ENCODE data around the gene KCTD10.
"Not testable (repeated sequence)": the region's sequence is repeated elsewhere in the genome, so short reads cannot be mapped to it uniquely, and the experiment has no call there.

KCTD10 gene

GRCh38 chr12:109446869-109447268 lies 30.2 kb downstream of the KCTD10 start:
- DNase-seq: no peak

- no peak for DNase-seq
Observed at GRCh38 chr12:109445191-109445609, 31.9 kb downstream of the KCTD10 start.

- no peak for DNase-seq
Observed at GRCh38 chr12:109444259-109444658, 32.8 kb downstream of the KCTD10 start.

DNA sequence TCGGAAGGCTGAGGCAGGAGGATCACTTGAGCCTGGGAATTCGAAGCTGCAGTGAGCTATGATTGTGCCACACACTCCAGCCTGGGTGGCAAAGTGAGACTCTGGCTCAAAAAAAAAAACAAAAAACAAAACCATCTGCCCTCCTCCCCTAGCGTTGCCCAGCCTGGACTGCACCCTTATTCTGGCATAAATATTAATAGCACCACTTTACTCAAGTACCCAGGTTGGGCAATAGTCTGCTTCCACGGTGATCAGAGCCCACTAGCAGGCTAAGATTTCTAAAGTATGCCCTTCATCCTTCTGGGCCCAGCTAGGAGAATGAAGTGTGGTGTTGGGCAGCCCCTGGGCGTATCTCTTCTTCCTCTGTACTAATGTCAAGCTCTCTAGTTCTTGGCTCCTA lies 33.3 kb downstream of the KCTD10 start:
- no peak for DNase-seq

GRCh38 chr12:109440851-109441490 lies 36.1 kb downstream of the KCTD10 start:
- no peak for DNase-seq

DNA sequence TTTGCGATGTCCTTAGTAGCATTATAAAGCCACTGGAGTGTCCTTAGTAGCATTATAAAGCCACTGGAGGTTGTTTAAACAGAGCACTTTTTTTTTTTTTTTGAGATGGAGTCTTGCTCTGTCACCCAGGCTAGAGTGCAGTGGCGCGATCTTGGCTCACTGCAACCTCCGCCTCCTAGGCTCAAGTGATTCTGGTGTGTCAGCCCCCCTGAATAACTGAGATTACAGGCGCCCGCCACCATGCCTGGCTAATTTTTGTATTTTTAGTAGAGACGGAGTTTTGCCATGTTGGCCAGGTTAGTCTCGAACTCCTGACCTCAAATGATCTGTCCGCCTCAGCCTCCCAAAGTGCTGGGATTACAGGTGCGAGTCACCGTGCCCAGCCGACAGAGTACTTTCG lies 37.1 kb downstream of the KCTD10 start:
- DNase-seq: not testable (repeated sequence)

DNA sequence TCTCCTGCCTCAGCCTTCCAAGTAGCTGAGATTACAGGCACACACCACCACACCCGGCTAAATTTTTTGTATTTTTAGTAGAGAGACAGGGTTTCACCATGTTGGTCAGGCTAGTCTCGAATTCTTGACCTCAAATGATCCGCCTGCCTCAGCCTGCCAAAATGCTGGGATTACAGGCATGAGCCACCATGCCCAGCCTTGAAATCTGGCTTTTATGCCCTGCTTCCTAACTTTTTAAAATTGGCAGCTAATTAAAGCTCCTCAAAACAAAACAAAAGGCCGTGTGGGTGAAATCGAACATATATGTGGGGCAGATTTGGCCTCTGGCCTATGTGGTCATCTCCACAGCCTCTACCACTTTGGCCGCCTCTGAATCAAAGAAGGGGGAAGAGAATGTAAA lies 37.9 kb downstream of the KCTD10 start:
- DNase-seq: no peak

GRCh38 chr12:109436188-109436560 lies 40.9 kb downstream of the KCTD10 start:
- no peak for DNase-seq

DNA sequence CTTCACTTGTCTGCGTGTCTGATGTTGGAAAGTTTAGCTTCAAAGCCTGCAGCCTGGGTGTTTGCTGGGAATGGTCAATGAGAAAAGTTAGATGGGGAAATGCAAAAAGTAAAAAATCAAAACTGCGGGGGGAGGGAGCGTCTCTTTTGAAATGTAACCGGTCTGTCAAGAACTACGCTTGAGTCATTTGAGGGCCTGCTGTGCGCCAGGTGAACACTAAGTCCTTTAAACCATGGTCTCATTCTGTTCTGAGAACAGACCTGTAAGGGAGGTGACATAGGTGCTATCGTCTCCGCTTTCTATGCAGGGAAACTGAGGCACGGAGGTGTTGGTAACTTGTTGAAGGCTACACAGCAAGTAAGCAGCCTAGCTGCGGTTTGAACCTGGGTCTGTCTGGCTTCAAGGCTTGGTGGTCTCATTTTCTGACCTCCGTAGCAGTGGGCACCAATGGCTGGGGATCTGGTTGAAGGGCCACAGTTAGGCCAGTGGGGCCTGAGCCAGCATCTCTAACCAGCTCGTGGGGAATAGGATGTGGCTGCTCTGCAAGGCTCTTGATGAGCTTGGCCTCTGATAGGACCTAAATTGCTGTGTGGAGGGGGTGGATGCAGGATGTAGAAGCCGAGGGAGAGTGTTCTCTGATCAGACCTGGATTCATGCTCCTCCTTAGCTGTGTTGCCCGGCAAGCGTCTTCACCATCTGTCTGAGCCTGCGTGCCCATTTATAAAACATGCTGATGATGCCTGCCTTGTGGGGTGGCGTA lies 41.5 kb downstream of the KCTD10 start:
- DNase-seq: no peak

DNA sequence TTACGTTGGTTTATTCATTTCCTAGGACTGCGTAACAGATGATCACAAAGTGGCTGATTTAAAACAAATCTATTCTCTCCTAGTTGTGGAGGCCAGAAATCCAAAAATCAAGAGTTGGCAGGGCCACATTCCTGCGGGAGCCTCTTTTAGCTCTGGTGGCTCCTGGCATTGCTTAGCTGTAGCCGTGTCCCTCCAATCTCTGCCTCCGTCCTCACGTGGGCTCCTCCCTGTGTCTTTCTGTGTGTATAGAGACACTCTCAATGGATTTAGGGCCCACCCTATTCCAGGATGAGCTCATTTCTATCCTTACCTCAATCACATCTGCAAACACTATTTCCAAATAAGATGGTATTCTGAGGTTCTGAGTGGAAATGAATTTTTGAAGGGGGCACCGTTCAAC lies 42.5 kb downstream of the KCTD10 start:
- no peak for DNase-seq

- DNase-seq: no peak
Observed at GRCh38 chr12:109433618-109434017, 43.5 kb downstream of the KCTD10 start.

GRCh38 chr12:109432842-109433304 lies 44.2 kb downstream of the KCTD10 start:
- peak; percentile 45 for DNase-seq

DNA sequence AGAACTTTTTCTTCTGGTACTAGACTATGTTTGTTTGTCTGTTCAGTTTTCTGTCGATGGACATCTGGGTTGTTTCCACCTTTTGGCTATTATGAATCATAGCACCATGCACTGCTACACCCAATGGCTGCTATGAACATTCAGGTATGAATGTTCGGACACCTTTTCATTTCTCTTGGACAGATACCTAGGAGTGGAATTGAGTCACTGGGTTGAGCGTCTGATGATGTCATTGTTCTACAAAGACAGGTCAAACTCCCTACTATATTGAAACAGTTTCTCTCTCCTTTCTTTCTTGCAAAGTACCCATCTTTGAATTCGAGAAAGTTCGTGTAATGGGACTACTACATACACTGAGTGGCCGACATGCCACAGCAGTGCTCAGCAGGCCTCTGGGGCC lies 44.7 kb downstream of the KCTD10 start:
- DNase-seq: no peak

GRCh38 chr12:109430244-109430643 lies 46.9 kb downstream of the KCTD10 start:
- DNase-seq: no peak

GRCh38 chr12:109428804-109429203 lies 48.3 kb downstream of the KCTD10 start:
- DNase-seq: not testable (repeated sequence)

DNA sequence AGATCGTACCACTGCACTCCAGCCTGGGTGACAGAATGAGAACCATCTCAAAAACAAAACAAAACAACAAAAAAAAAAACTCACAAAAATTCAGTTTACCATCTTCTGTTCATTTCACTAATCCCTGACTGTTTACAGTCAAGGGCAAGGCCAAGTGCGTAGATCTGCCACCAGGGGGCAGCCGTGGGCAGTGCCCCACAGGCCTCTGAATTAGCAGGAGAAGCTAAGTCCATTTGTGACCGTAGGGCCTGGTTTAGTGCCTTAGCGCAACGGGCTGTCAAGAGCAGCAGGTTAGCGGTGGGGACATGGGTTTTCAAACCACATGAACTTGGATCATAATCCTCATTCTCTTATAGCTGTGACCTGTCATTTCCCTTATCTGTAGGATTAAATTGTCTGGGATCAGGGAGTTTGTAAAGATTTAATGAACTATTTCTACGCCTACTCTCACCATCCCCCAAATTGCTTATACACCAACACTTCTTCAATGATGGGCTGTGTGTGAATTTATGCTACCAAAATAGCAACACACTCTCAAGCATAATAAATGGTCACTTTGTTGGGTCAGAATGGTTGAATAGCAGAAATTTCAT lies 49.0 kb downstream of the KCTD10 start:
- DNase-seq: peak; percentile 31

- no peak for DNase-seq
Observed at GRCh38 chr12:109423392-109423791, 53.7 kb downstream of the KCTD10 start.

DNA sequence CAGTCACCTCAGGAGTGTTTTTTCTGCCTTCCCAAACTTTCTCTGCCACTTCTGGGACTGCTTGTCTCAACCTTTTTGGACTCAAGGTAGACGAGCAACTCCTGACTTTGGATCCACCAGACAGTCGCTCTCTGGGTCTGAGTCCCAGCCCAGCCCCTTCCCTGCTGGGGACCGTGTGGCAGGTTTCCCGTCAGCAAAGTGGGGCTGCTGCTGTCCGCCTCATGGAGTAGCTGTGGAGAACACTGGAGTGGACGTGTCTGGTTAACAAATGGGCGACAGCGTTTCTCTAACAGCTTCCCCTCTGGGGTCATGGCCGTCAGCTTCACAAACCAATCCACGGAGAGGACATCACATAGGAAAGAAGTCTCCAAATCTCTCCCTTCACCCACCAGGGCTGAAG lies 54.8 kb downstream of the KCTD10 start:
- DNase-seq: no peak

DNA sequence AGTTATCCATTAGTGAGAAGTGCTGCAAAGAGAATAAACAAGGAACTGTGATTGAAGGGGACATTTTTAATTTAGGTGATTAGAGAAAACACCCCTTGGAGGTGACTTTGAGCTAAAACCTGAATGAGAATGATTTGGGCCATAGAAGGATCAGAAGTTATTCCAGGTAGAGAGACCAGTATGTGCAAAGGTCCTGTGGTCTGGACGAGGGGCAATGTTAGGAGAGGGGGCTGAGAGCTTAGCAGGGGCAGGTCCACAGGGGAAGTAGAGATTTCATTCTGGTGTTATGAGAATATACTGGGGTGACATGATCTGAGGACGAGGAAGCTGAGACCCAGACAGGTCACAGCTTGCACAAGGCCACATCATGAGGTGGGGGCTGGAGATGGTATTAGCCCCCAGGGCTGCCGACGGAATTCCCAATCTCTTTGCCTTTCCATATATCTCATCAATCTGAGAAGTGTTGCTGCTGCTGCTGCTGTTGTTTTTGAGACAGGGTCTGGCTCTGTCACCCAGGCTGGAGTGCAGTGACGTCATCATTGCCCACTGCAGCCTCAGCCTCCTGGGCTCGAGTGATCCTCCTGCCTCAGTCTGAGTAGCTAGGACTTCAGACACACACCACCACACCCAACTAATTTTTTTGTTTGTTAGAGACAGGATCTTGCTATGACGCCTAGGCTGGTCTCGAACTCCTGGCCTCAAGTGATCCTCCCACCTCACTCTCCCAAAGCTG lies 55.6 kb downstream of the KCTD10 start:
- DNase-seq: no peak

- DNase-seq: no peak
Observed at GRCh38 chr12:109418848-109419480, 58.1 kb downstream of the KCTD10 start.

- not testable (repeated sequence) for DNase-seq
Observed at GRCh38 chr12:109406147-109406546, 71.0 kb downstream of the KCTD10 start.

DNA sequence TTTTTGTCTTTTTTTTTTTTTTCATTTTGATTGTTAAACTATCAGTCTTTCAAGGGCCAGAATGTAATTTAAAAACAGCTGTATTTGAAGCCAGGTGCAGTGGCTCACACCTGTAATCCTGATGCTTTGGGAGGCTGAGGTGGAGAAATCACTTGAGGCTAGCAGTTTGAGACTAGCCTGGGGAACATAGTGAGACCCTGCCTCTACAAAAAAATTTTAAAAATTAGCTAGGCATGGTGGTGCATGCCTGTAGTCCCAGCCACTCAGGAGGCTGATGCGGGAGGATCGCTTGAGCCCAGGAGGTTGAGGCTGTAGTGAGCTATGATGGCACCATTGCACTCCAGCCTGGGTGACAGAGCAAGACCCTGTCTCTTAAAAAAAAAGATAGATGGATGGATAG lies 72.3 kb downstream of the KCTD10 start:
- not testable (repeated sequence) for DNase-seq

All from GF-D8 (cell line).